Measurements from ENCODE around the gene RRP8.

- TF ChIP-seq CTCF (IDR thresholded peaks at IDR 0.05) (no peak), POLR2AphosphoS5 (IDR thresholded peaks at IDR 0.05) (no peak), POLR2A (IDR thresholded peaks at IDR 0.05) (no peak)
Observed at GRCh38 chr11:6548121-6548520, 55.3 kb downstream of the RRP8 start.

All from sigmoid colon (tissue), 4 donors.